ENCODE measurements around the gene UNC13A. TPM values are rescaled to one million over a fixed set of nuclear protein-coding genes. Genes with fewer than 3 reads are reported as not detected.

The UNC13A gene
- total and polyA plus RNA-seq, 2 of the 13 experiments (the other 11 are each of a cell fraction or from before 2014, with no cell fraction given): 0.11 to 0.45 TPM

DNA sequence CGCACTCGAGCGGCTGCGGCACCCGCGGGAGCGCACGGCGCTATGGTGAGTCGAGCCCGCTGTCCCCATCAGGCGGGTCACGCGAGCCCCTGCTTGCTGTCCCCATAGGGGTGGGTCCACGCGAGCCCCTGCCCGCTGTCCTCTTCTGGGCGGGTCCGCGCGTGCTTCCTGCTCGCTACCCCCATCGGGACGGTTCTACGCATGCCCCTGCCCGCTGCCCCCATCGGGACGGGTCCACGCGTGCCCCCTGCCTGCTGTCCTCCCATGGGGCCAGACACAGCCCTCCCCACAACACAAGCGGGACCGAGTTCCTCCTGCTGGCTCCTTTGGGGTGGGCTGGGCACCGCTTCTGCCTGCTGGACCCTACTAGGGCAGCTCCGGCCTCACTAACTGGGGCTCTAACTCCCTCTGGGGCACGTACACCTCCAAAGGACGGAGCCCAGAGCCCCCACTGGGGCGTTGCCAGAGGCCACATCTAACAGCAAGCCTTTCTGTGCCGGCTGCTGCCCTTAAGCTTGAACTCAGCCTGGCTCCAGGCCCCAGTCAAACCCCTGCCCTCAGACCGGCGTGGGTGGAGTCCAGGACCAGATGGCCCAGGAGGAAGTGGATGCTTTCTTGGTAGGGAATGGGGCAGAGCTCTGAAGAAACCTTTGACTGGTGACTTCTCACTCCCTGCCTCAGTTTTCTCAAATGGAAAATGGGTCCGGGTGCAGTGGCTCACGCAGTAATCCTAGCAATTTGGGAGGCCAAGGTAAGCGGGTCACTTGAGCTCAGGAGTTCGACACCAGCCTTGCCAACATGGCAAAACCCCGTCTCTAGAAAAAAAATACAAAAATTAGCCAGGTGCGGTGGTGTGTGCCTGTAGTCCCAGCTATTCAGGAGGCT, 132.0 kb downstream of the UNC13A start (continued):
- TF ChIP-seq, protein P1, sequence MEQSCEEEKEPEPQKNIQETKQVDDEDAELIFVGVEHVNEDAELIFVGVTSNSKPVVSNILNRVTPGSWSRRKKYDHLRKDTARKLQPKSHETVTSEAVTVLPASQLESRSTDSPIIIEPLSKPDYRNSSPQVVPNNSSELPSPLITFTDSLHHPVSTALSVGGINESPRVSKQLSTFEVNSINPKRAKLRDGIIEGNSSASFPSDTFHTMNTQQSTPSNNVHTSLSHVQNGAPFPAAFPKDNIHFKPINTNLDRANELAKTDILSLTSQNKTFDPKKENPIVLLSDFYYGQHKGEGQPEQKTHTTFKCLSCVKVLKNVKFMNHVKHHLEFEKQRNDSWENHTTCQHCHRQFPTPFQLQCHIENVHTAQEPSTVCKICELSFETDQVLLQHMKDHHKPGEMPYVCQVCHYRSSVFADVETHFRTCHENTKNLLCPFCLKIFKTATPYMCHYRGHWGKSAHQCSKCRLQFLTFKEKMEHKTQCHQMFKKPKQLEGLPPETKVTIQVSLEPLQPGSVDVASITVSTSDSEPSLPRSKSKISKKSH (CRISPR knock-in tag; IDR thresholded peaks at IDR 0.05; ENCODE audit: borderline replicate concordance): no peak
- TF ChIP-seq HOXA5 (CRISPR knock-in tag; IDR thresholded peaks at IDR 0.05) (no peak), HMG20B (CRISPR knock-in tag; conservative IDR thresholded peaks at IDR 0.05) (no peak), NFE2L2 (IDR thresholded peaks at IDR 0.05; ENCODE audit: low read length) (no peak), SMAD3 (CRISPR knock-in tag; IDR thresholded peaks at IDR 0.05) (no peak), IKZF4 (CRISPR knock-in tag; IDR thresholded peaks at IDR 0.05; ENCODE audit: borderline replicate concordance, low read depth, not compliant biosample characterization) (no peak), CCAR2 (optimal IDR thresholded peaks at IDR 0.05; ENCODE audit: low read depth, low read length) (no peak), POLR2AphosphoS2 (IDR thresholded peaks at IDR 0.05; ENCODE audit: low read depth, low read length) (no peak), NFKB2 (CRISPR knock-in tag; IDR thresholded peaks at IDR 0.05; ENCODE audit: borderline replicate concordance) (no peak), HOXA7 (CRISPR knock-in tag; IDR thresholded peaks at IDR 0.05) (no peak), NONO (IDR thresholded peaks at IDR 0.05) (no peak), NONO (CRISPR knock-in tag; conservative IDR thresholded peaks at IDR 0.05) (peak; percentile 50), ZKSCAN5 (CRISPR knock-in tag; IDR thresholded peaks at IDR 0.05) (no peak), NCOR1 (IDR thresholded peaks at IDR 0.05; ENCODE audit: borderline replicate concordance, low read length) (no peak), KDM5B (CRISPR knock-in tag; IDR thresholded peaks at IDR 0.05; ENCODE audit: borderline replicate concordance) (0 out of 2 replicates have a peak, but pooled peaks have one; percentile 21), TSC22D2 (CRISPR knock-in tag; IDR thresholded peaks at IDR 0.05; ENCODE audit: borderline replicate concordance) (no peak), POLR2G (IDR thresholded peaks at IDR 0.05; ENCODE audit: low read depth, low read length) (0 out of 2 replicates have a peak, but pooled peaks have one; percentile 11), ZNF7 (CRISPR knock-in tag; IDR thresholded peaks at IDR 0.05) (no peak), SALL1 (CRISPR knock-in tag; IDR thresholded peaks at IDR 0.05) (0 out of 2 replicates have a peak, but pooled peaks have one; percentile 33), ARNT (IDR thresholded peaks at IDR 0.05) (no peak), EP300 (IDR thresholded peaks at IDR 0.05; ENCODE audit: low read depth in 2 of 2, low read length in 2 of 2) (no peak), EP300 (CRISPR knock-in tag; IDR thresholded peaks at IDR 0.05; ENCODE audit: borderline replicate concordance) (no peak), ZBTB10 (CRISPR knock-in tag; IDR thresholded peaks at IDR 0.05; ENCODE audit: borderline replicate concordance) (0 out of 2 replicates have a peak, but pooled peaks have one; percentile 42)
- TF ChIP-seq, protein P2, sequence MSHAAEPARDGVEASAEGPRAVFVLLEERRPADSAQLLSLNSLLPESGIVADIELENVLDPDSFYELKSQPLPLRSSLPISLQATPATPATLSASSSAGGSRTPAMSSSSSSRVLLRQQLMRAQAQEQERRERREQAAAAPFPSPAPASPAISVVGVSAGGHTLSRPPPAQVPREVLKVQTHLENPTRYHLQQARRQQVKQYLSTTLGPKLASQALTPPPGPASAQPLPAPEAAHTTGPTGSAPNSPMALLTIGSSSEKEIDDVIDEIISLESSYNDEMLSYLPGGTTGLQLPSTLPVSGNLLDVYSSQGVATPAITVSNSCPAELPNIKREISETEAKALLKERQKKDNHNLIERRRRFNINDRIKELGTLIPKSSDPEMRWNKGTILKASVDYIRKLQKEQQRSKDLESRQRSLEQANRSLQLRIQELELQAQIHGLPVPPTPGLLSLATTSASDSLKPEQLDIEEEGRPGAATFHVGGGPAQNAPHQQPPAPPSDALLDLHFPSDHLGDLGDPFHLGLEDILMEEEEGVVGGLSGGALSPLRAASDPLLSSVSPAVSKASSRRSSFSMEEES (CRISPR knock-in tag; IDR thresholded peaks at IDR 0.05): no peak

All from HepG2 (cell line).